OCI-LY1 (cell line): ENCODE data around the gene GRB14.

Source experiments
- H2AFZ ChIP-seq: fragments of 200-600 bp; sonication (generic), shearing (Covaris generic); 2 replicates; pipeline ENCODE4 v1.6.0; 2014; ENCODE audit warnings: antibody characterized with exemption, mild to moderate bottlenecking, low read length
- H3F3A ChIP-seq: fragments of 200-600 bp; sonication (generic), shearing (Covaris generic); 2 replicates; pipeline ENCODE4 v1.6.0; 2014; ENCODE audit warnings: mild to moderate bottlenecking, antibody characterized with exemption, low read length, moderate library complexity; ENCODE audit not compliant: insufficient read depth
- H3K27ac ChIP-seq: fragments of 200-600 bp; sonication (generic); 2 replicates; pipeline ENCODE4 v1.5.1; 2014; ENCODE audit warnings: low read length, mixed run types, mild to moderate bottlenecking, low read depth; ENCODE audit not compliant: poor library complexity, severe bottlenecking
- H3K27me3 ChIP-seq: fragments of 200-600 bp; sonication (generic); 2 replicates; pipeline ENCODE4 v1.6.0; 2014; ENCODE audit warnings: antibody characterized with exemption, mild to moderate bottlenecking, low read length, moderate library complexity; ENCODE audit not compliant: insufficient read depth
- H3K36me3 ChIP-seq: fragments of 200-600 bp; sonication (generic); 2 replicates; pipeline ENCODE4 v1.6.1; 2014; ENCODE audit warnings: mild to moderate bottlenecking, antibody characterized with exemption, low read length, moderate library complexity, mixed read lengths; ENCODE audit not compliant: insufficient read depth
- H3K4me1 ChIP-seq: fragments of 200-600 bp; sonication (generic); 2 replicates; pipeline ENCODE4 v1.5.1; 2014; ENCODE audit warnings: mild to moderate bottlenecking, low read length, moderate library complexity; ENCODE audit not compliant: insufficient read depth, severe bottlenecking
- H3K4me2 ChIP-seq: fragments of 200-600 bp; sonication (generic), shearing (Covaris generic); 2 replicates; pipeline ENCODE4 v1.6.1; 2014; ENCODE audit warnings: low read length
- H3K4me3 ChIP-seq: fragments of 200-600 bp; sonication (generic); 2 replicates; pipeline ENCODE4 v1.5.1; 2014; ENCODE audit warnings: low read length, low read depth, mild to moderate bottlenecking, mixed read lengths; ENCODE audit not compliant: poor library complexity, severe bottlenecking
- H3K79me2 ChIP-seq: fragments of 200-600 bp; shearing (Covaris generic); 2 replicates; pipeline ENCODE4 v1.6.1; 2016; ENCODE audit warnings: mixed run types, low read length, mixed read lengths; ENCODE audit not compliant: insufficient read depth
- H3K9ac ChIP-seq: fragments of 200-600 bp; sonication (generic), shearing (Covaris generic); 2 replicates; pipeline ENCODE4 v1.6.1; 2014; ENCODE audit warnings: mild to moderate bottlenecking, low read length, mixed read lengths
- H3K9me2 ChIP-seq: fragments of 200-600 bp; sonication (generic), shearing (Covaris generic); 2 replicates; pipeline ENCODE4 v1.6.1; 2014; ENCODE audit warnings: low read depth, mild to moderate bottlenecking, low read length, mixed read lengths
- H3K9me3 ChIP-seq: fragments of 200-600 bp; shearing (Covaris generic); 2 replicates; pipeline ENCODE4 v1.6.1; 2014; ENCODE audit warnings: low read length, mixed read lengths
- H4K20me1 ChIP-seq: fragments of 200-600 bp; sonication (generic), shearing (Covaris generic); 2 replicates; pipeline ENCODE4 v1.6.0; 2016; ENCODE audit warnings: mild to moderate bottlenecking, low read length; ENCODE audit not compliant: insufficient read depth
- EZH2 ChIP-seq: fragments of 200-600 bp; sonication (generic), shearing (Covaris generic); IDR thresholded peaks from 2 replicates; pipeline ENCODE4 v1.8.0; 2017; ENCODE audit warnings: borderline replicate concordance, mixed run types, mild to moderate bottlenecking, antibody characterized with exemption, low read length, moderate library complexity, mixed read lengths
- TF ChIP-seq, protein P1 (sequence below): fragments of 200-600 bp; sonication (generic), shearing (Covaris generic); IDR thresholded peaks from 2 replicates; pipeline ENCODE4 v1.5.1; 2017; ENCODE audit warnings: mild to moderate bottlenecking, antibody characterized with exemption, low read length, moderate library complexity, mixed read lengths

Gene GRB14

DNA sequence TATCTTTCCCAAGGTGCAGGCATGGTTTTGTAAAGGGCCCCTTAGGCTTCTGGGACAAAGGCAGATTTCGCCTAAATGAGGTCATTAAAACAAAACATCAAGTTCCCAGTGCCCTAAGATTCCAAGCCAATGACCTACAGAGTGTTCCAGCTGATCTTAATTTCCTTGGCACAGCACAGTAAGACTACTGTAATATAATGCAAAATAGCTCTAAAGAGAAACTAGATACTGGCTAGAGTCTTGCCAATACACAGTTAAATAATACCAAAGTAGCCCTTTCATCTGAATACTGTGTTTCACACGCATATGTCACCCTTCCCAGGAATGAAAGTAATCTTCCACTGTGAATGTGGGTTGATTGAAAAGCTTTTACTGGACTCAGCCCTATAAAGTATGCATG is 14.7 kb downstream of the GRB14 start:
- H3K4me1 ChIP-seq = no peaks in the 10 kb centered on the region
- no peaks in the 10 kb centered on the region for H4K20me1 ChIP-seq

GRCh38 chr2:164605295-164605694 is 16.0 kb downstream of the GRB14 start:
- Histone ChIP-seq H4K20me1 (no peaks in the 10 kb centered on the region), H3K4me2 (no peak overlapping the region), H3K9me2 (no peaks in the 10 kb centered on the region), H3K36me3 (no peaks in the 10 kb centered on the region), H3K4me1 (no peaks in the 10 kb centered on the region), H3K27me3 (no peaks in the 10 kb centered on the region), H3K4me3 (no peak overlapping the region), H3K9me3 (no peaks in the 10 kb centered on the region), H2AFZ (no peak overlapping the region), H3K79me2 (no peaks in the 10 kb centered on the region), H3K9ac (no peak overlapping the region), H3K27ac (no peak overlapping the region), H3F3A (no peaks in the 10 kb centered on the region)
- no peak for TF ChIP-seq EZH2
- TF ChIP-seq, protein P1, sequence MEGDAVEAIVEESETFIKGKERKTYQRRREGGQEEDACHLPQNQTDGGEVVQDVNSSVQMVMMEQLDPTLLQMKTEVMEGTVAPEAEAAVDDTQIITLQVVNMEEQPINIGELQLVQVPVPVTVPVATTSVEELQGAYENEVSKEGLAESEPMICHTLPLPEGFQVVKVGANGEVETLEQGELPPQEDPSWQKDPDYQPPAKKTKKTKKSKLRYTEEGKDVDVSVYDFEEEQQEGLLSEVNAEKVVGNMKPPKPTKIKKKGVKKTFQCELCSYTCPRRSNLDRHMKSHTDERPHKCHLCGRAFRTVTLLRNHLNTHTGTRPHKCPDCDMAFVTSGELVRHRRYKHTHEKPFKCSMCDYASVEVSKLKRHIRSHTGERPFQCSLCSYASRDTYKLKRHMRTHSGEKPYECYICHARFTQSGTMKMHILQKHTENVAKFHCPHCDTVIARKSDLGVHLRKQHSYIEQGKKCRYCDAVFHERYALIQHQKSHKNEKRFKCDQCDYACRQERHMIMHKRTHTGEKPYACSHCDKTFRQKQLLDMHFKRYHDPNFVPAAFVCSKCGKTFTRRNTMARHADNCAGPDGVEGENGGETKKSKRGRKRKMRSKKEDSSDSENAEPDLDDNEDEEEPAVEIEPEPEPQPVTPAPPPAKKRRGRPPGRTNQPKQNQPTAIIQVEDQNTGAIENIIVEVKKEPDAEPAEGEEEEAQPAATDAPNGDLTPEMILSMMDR = no peak

More for the DNA sequence above, 14.7 kb downstream of the GRB14 start:
- TF ChIP-seq EZH2 = no peak
- TF ChIP-seq, protein P1 = no peak
- Histone ChIP-seq H3K9me2 (no peaks in the 10 kb centered on the region), H3F3A (no peaks in the 10 kb centered on the region), H3K27ac (no peak overlapping the region), H3K4me3 (no peak overlapping the region), H3K9me3 (no peaks in the 10 kb centered on the region), H3K36me3 (no peaks in the 10 kb centered on the region), H3K9ac (no peak overlapping the region), H2AFZ (no peak overlapping the region), H3K79me2 (no peaks in the 10 kb centered on the region), H3K27me3 (no peaks in the 10 kb centered on the region), H3K4me2 (no peak overlapping the region)

DNA sequence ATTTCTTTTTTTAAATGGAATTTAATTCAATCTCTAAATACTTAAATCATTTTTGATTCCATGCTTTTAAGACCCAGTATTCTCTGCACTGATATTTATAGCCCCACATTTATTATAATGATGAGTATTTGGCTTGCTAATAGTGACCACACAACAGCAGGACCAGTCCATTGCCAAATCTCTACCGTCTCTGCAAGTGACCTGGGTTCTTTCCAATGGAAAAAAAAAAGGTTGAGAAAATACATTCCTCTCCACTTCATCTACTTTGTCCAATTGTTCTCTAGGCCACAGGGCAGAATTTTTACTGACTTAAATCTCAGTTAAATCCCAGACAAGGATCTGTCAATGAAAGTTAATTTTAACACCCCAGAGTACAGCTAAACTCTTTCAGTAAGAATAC is 20.5 kb downstream of the GRB14 start:
- Histone ChIP-seq H3K4me3 (no peak overlapping the region), H3F3A (no peaks in the 10 kb centered on the region), H3K27ac (no peak overlapping the region)

More for the DNA sequence above, 20.5 kb downstream of the GRB14 start:
- Histone ChIP-seq H3K27me3 (no peaks in the 10 kb centered on the region), H3K9me3 (no peaks in the 10 kb centered on the region), H3K9me2 (no peaks in the 10 kb centered on the region), H3K9ac (no peak overlapping the region), H3K4me1 (no peaks in the 10 kb centered on the region), H3K79me2 (no peaks in the 10 kb centered on the region), H4K20me1 (no peaks in the 10 kb centered on the region), H2AFZ (no peak overlapping the region), H3K36me3 (no peaks in the 10 kb centered on the region), H3K4me2 (no peak overlapping the region)
- TF ChIP-seq, protein P1 = no peak
- no peak for TF ChIP-seq EZH2
